ENCODE data around the gene CNKSR2. TPM values are rescaled to one million over a fixed set of nuclear protein-coding genes. Genes with fewer than 3 reads are reported as not detected.

The CNKSR2 gene
- total RNA-seq, 1 experiment from 2014 or later = 11.3 TPM

DNA sequence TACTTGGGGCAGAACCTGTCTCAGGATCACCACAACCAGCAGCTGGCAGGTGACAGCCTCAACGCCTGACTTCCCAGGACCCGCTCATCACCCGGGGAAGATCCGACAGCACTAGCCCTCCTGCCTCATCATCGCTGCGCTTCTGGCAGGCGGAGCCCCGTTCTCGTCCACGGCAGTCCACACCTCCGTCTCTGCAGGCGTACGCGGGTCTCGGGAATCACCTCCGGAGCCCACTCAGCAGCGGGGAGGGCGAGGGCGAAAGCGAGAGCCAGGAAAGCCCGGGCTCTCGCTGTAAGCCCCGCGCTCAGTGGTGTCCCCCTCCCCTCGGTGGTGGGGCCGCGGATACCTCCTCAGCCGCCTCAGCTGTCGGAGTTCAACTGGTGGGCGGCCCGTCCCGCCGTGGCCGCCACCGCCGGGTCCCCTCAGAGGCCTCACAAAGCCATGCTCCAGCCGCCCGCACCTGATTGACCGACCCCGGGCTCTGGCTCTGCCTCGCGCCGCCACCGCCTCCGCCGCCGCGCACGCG, 518 bp upstream of the CNKSR2 start:
- TF ChIP-seq, protein P1, sequence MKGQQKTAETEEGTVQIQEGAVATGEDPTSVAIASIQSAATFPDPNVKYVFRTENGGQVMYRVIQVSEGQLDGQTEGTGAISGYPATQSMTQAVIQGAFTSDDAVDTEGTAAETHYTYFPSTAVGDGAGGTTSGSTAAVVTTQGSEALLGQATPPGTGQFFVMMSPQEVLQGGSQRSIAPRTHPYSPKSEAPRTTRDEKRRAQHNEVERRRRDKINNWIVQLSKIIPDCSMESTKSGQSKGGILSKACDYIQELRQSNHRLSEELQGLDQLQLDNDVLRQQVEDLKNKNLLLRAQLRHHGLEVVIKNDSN (CRISPR knock-in tag; IDR thresholded peaks at IDR 0.05) = no peak
- CTCF ChIA-PET = no interaction called here
- DNase-seq (ENCODE audit: low spot score) = no peak
- peak overlapping the region; percentile 54 for H3K4me3 Mint-ChIP-seq
- POLR2A ChIA-PET = no interaction called here
- H3K9me3 Mint-ChIP-seq = no peaks in the 10 kb centered on the region
- peak; percentile 10 for ATAC-seq
- no peaks in the 10 kb centered on the region for H3K36me3 Mint-ChIP-seq
- no peak overlapping the region for H3K27ac Mint-ChIP-seq
- peaks cover 22% of the 10 kb centered on the region for H3K27me3 Mint-ChIP-seq (ENCODE audit: low read depth)
- H3K4me1 Mint-ChIP-seq = peaks cover 14% of the 10 kb centered on the region

DNA sequence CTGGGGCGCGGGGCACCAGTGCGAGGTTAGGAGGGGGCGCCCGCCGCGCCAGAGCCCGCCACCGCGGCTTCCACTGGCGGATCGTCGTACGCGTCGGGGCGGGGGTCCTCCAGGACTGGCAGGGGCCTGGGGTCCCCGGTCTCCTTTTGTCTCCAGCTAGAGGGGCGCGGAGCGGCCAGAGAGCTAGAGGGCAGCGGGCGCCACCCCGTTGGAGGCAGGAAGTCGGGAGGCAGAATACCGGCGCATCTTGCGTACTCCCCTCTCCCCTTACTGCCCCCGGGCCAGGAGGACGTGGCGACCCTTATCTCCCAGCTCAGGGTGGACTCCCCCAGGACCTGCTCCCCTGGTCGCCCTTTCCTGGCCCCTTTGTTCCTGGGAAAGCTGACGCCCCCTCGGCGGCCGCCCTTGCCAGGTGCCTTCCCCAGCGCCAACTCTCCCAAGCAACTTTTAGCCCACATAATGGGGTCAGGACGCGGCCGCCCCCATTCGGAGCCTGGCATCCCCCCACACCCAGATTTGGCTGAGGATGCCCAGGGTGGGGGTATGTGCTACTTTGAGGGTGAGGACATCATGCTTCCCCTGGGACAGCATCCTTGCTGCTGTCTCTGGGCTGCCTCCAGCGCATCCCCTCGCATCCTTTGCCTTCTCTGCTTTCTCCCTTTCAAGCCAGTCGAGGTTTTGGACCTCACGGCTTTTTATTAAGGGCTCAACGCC, 933 bp downstream of the CNKSR2 start:
- peak overlapping the region; percentile 87 for H3K4me3 Mint-ChIP-seq
- no peak overlapping the region for H3K27ac Mint-ChIP-seq
- ChIA-PET POLR2A (interaction anchor here (0.6 to 0.7 kb wide), 2 partner anchors 15 to 402 kb away, joined by 3 to 4 read pairs; no protein-coding TSS in a partner anchor), CTCF (interaction anchor here (0.6 to 0.7 kb wide), 2 partner anchors 723 to 845 kb away, joined by 3 read pairs; no protein-coding TSS in a partner anchor)
- H3K27me3 Mint-ChIP-seq (ENCODE audit: low read depth) = peaks cover 22% of the 10 kb centered on the region
- H3K9me3 Mint-ChIP-seq = no peaks in the 10 kb centered on the region
- H3K36me3 Mint-ChIP-seq = no peaks in the 10 kb centered on the region
- DNase-seq (ENCODE audit: low spot score) (peak; percentile 10), ATAC-seq (peak; percentile 10)
- H3K4me1 Mint-ChIP-seq = peaks cover 25% of the 10 kb centered on the region
- TF ChIP-seq, protein P2, sequence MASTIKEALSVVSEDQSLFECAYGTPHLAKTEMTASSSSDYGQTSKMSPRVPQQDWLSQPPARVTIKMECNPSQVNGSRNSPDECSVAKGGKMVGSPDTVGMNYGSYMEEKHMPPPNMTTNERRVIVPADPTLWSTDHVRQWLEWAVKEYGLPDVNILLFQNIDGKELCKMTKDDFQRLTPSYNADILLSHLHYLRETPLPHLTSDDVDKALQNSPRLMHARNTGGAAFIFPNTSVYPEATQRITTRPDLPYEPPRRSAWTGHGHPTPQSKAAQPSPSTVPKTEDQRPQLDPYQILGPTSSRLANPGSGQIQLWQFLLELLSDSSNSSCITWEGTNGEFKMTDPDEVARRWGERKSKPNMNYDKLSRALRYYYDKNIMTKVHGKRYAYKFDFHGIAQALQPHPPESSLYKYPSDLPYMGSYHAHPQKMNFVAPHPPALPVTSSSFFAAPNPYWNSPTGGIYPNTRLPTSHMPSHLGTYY (CRISPR knock-in tag; IDR thresholded peaks at IDR 0.05) = no peak
- TF ChIP-seq SMAD4 (CRISPR knock-in tag; IDR thresholded peaks at IDR 0.05) (no peak), ZNF671 (CRISPR knock-in tag; IDR thresholded peaks at IDR 0.05) (no peak), ZNF121 (CRISPR knock-in tag; IDR thresholded peaks at IDR 0.05) (no peak), NFATC4 (CRISPR knock-in tag; IDR thresholded peaks at IDR 0.05) (no peak), OVOL2 (CRISPR knock-in tag; IDR thresholded peaks at IDR 0.05; ENCODE audit: borderline replicate concordance) (no peak), GRHL2 (CRISPR knock-in tag; IDR thresholded peaks at IDR 0.05; ENCODE audit: insufficient replicate concordance, severe bottlenecking) (no peak), ZNF317 (CRISPR knock-in tag; IDR thresholded peaks at IDR 0.05; ENCODE audit: borderline replicate concordance, low read depth) (no peak), TEAD4 (CRISPR knock-in tag; IDR thresholded peaks at IDR 0.05) (no peak), RORB (CRISPR knock-in tag; IDR thresholded peaks at IDR 0.05) (no peak), CREB1 (CRISPR knock-in tag; IDR thresholded peaks at IDR 0.05) (no peak), SMAD3 (CRISPR knock-in tag; IDR thresholded peaks at IDR 0.05; ENCODE audit: borderline replicate concordance) (no peak)
- TF ChIP-seq, protein P3, sequence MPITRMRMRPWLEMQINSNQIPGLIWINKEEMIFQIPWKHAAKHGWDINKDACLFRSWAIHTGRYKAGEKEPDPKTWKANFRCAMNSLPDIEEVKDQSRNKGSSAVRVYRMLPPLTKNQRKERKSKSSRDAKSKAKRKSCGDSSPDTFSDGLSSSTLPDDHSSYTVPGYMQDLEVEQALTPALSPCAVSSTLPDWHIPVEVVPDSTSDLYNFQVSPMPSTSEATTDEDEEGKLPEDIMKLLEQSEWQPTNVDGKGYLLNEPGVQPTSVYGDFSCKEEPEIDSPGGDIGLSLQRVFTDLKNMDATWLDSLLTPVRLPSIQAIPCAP (CRISPR knock-in tag; IDR thresholded peaks at IDR 0.05) = no peak
- TF ChIP-seq, protein P4, sequence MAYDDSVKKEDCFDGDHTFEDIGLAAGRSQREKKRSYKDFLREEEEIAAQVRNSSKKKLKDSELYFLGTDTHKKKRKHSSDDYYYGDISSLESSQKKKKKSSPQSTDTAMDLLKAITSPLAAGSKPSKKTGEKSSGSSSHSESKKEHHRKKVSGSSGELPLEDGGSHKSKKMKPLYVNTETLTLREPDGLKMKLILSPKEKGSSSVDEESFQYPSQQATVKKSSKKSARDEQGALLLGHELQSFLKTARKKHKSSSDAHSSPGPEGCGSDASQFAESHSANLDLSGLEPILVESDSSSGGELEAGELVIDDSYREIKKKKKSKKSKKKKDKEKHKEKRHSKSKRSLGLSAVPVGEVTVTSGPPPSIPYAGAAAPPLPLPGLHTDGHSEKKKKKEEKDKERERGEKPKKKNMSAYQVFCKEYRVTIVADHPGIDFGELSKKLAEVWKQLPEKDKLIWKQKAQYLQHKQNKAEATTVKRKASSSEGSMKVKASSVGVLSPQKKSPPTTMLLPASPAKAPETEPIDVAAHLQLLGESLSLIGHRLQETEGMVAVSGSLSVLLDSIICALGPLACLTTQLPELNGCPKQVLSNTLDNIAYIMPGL (CRISPR knock-in tag; IDR thresholded peaks at IDR 0.05) = no peak
- TF ChIP-seq, protein P5, sequence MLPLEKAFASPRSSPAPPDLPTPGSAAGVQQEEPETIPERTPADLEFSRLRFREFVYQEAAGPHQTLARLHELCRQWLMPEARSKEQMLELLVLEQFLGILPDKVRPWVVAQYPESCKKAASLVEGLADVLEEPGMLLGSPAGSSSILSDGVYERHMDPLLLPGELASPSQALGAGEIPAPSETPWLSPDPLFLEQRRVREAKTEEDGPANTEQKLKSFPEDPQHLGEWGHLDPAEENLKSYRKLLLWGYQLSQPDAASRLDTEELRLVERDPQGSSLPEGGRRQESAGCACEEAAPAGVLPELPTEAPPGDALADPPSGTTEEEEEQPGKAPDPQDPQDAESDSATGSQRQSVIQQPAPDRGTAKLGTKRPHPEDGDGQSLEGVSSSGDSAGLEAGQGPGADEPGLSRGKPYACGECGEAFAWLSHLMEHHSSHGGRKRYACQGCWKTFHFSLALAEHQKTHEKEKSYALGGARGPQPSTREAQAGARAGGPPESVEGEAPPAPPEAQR (CRISPR knock-in tag; IDR thresholded peaks at IDR 0.05) = no peak
- TF ChIP-seq, protein P6, sequence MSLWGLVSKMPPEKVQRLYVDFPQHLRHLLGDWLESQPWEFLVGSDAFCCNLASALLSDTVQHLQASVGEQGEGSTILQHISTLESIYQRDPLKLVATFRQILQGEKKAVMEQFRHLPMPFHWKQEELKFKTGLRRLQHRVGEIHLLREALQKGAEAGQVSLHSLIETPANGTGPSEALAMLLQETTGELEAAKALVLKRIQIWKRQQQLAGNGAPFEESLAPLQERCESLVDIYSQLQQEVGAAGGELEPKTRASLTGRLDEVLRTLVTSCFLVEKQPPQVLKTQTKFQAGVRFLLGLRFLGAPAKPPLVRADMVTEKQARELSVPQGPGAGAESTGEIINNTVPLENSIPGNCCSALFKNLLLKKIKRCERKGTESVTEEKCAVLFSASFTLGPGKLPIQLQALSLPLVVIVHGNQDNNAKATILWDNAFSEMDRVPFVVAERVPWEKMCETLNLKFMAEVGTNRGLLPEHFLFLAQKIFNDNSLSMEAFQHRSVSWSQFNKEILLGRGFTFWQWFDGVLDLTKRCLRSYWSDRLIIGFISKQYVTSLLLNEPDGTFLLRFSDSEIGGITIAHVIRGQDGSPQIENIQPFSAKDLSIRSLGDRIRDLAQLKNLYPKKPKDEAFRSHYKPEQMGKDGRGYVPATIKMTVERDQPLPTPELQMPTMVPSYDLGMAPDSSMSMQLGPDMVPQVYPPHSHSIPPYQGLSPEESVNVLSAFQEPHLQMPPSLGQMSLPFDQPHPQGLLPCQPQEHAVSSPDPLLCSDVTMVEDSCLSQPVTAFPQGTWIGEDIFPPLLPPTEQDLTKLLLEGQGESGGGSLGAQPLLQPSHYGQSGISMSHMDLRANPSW (CRISPR knock-in tag; conservative IDR thresholded peaks at IDR 0.05; ENCODE audit: low read depth) = no peak
- TF ChIP-seq, protein P7, sequence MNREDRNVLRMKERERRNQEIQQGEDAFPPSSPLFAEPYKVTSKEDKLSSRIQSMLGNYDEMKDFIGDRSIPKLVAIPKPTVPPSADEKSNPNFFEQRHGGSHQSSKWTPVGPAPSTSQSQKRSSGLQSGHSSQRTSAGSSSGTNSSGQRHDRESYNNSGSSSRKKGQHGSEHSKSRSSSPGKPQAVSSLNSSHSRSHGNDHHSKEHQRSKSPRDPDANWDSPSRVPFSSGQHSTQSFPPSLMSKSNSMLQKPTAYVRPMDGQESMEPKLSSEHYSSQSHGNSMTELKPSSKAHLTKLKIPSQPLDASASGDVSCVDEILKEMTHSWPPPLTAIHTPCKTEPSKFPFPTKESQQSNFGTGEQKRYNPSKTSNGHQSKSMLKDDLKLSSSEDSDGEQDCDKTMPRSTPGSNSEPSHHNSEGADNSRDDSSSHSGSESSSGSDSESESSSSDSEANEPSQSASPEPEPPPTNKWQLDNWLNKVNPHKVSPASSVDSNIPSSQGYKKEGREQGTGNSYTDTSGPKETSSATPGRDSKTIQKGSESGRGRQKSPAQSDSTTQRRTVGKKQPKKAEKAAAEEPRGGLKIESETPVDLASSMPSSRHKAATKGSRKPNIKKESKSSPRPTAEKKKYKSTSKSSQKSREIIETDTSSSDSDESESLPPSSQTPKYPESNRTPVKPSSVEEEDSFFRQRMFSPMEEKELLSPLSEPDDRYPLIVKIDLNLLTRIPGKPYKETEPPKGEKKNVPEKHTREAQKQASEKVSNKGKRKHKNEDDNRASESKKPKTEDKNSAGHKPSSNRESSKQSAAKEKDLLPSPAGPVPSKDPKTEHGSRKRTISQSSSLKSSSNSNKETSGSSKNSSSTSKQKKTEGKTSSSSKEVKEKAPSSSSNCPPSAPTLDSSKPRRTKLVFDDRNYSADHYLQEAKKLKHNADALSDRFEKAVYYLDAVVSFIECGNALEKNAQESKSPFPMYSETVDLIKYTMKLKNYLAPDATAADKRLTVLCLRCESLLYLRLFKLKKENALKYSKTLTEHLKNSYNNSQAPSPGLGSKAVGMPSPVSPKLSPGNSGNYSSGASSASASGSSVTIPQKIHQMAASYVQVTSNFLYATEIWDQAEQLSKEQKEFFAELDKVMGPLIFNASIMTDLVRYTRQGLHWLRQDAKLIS (CRISPR knock-in tag; IDR thresholded peaks at IDR 0.05; ENCODE audit: borderline replicate concordance) = no peak

Measured in WTC11 (cell line).